Mammary epithelial cell (primary cell): Measurements from ENCODE around the gene MPRIP.

Experiments
- CTCF ChIP-seq, 2 donors: IDR thresholded peaks in 1 of 2; conservative IDR thresholded peaks in 1 of 2; 2 replicates each; pipeline ENCODE4 v1.5.1; 2011 to 2012; ENCODE audit warnings: inconsistent platforms in 2 of 2, low read length in 2 of 2, mild to moderate bottlenecking in 2 of 2, control low read depth in 1 of 2, low read depth in 1 of 2; ENCODE audit not compliant: insufficient read depth in 1 of 2; ENCODE audit errors: extremely low read depth in 1 of 2
- EZH2 ChIP-seq: IDR thresholded peaks from 2 replicates; pipeline ENCODE4 v1.6.1; 2012; ENCODE audit warnings: low read length, inconsistent platforms, borderline replicate concordance

DNA sequence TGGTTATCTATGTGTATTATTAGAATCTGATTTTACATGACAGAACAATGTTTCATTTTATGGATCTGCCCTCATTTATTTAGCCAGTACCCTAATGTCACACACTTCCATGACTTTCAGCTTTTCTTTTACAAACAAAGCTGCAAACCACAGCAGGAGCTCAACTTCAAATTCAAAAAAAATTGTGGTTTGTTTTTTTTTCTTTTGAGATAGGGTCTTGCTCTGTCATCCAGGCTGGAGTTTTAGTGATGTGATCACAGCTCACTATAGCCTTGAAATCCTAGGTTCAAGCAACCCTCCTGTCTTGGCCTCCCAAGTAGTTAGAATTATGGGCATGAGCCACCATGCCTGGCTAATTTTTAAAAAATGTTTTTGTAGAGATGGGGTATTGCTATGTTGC is 8.2 kb upstream of the MPRIP start:
- TF ChIP-seq CTCF (conservative IDR thresholded peaks at IDR 0.05 in 1 of 2, IDR thresholded peaks at IDR 0.05 in 1 of 2; ENCODE audit: extremely low read depth in 1 of 2, insufficient read depth in 1 of 2, low read depth in 1 of 2, low read length in 2 of 2) (no peak), EZH2 (no peak)
